Measurements from ENCODE around the gene ADAMTS18. TPM values are rescaled to one million over a fixed set of nuclear protein-coding genes. Genes with fewer than 3 reads are reported as not detected.

ADAMTS18 gene
- total RNA-seq, 2 donors from 2014 or later: not detected

DNA sequence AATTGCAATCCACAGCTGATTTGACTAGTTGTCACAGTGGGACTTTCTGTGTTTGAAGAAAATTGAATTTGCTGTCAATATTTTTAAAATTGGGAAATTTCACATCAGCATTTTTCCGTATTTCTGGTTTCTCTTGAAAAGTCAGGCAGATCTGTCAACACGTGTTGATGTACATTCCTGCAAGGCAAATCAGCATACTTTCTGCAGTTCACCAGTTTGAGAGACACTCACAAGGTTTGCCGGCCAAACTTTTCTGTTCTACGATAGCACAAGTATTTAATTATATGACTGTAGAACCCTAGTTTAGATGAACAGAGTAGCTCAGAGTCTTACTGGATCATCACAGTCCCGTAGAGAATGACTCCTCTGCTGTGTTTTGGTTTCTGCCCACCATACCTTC lies 102.0 kb downstream of the ADAMTS18 start:
- Mint-ChIP-seq H3K27me3 (peaks cover 13% of the 10 kb centered on the region), H3K9me3 (no peaks in the 10 kb centered on the region), H3K4me1 (peaks cover 1% of the 10 kb centered on the region), H3K4me3 (no peak overlapping the region), H3K36me3 (ENCODE audit: low read depth) (no peaks in the 10 kb centered on the region), H3K27ac (no peak overlapping the region)
- no peak for ATAC-seq (replicated peaks)

DNA sequence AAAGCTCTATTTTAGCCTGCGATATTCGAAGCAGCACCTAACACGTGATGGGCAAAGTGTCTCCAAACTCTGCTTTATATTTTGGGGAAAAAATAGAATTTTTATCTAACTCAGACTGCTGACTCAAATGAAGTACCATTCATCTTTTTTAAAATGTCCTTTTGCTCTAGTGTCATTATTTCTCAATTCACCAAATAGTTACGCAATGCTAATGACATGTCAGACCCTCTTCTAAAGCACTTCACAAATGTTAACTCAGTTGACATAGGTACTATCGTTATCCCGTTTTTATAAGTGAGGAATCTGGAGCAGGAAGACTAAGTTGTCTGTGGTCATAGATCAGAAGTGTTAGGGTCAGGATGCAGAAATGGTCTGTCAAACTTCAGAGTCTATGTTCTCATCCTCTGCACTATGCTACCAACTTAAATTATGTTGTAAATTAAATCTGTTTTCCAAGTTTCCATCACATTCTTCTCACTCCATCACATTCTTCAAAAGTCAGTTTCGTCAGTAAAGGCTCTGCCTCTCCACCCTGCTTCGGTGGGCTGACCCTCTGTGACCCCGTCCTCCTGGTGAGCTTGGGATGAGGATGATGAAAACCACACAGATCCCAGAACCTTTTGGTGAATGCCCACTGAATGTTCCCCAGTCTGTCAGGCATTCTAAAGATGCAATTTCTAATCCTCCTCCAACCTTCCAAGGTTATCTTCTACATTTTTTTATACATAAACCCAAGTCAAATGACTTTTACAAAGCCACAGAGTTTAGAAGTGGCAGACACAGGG lies 102.8 kb downstream of the ADAMTS18 start:
- Mint-ChIP-seq H3K27me3 (peaks cover 21% of the 10 kb centered on the region), H3K27ac (no peak overlapping the region)

GRCh38 chr16:77331043-77331442 lies 103.8 kb downstream of the ADAMTS18 start:
- H3K36me3 Mint-ChIP-seq (ENCODE audit: low read depth): no peaks in the 10 kb centered on the region
- H3K27me3 Mint-ChIP-seq: peaks cover 25% of the 10 kb centered on the region
- no peaks in the 10 kb centered on the region for H3K9me3 Mint-ChIP-seq
- H3K4me3 Mint-ChIP-seq: no peak overlapping the region
- H3K4me1 Mint-ChIP-seq: peaks cover 5% of the 10 kb centered on the region
- no peak for ATAC-seq (replicated peaks)
- H3K27ac Mint-ChIP-seq: peak overlapping the region; percentile 14

More for the DNA sequence above, 102.8 kb downstream of the ADAMTS18 start:
- H3K4me3 Mint-ChIP-seq: no peak overlapping the region
- no peaks in the 10 kb centered on the region for H3K9me3 Mint-ChIP-seq
- ATAC-seq (replicated peaks): no peak
- no peaks in the 10 kb centered on the region for H3K36me3 Mint-ChIP-seq (ENCODE audit: low read depth)
- H3K4me1 Mint-ChIP-seq: peaks cover 5% of the 10 kb centered on the region

GRCh38 chr16:77330332-77331042 lies 104.3 kb downstream of the ADAMTS18 start:
- Mint-ChIP-seq H3K27ac (peak overlapping the region; percentile 14), H3K36me3 (ENCODE audit: low read depth) (no peaks in the 10 kb centered on the region), H3K9me3 (no peaks in the 10 kb centered on the region), H3K4me3 (no peak overlapping the region), H3K4me1 (peaks cover 5% of the 10 kb centered on the region), H3K27me3 (peaks cover 25% of the 10 kb centered on the region)
- peak; percentile 75 for ATAC-seq (replicated peaks)

GRCh38 chr16:77328768-77329167 lies 106.1 kb downstream of the ADAMTS18 start:
- Mint-ChIP-seq H3K4me1 (peaks cover 5% of the 10 kb centered on the region), H3K27me3 (peaks cover 25% of the 10 kb centered on the region), H3K36me3 (ENCODE audit: low read depth) (no peaks in the 10 kb centered on the region), H3K9me3 (no peaks in the 10 kb centered on the region), H3K4me3 (no peak overlapping the region), H3K27ac (no peak overlapping the region)
- ATAC-seq (replicated peaks): no peak

GRCh38 chr16:77328274-77328673 lies 106.6 kb downstream of the ADAMTS18 start:
- Mint-ChIP-seq H3K4me3 (no peak overlapping the region), H3K4me1 (peaks cover 5% of the 10 kb centered on the region), H3K9me3 (no peaks in the 10 kb centered on the region), H3K27me3 (peaks cover 25% of the 10 kb centered on the region), H3K27ac (no peak overlapping the region), H3K36me3 (ENCODE audit: low read depth) (no peaks in the 10 kb centered on the region)
- ATAC-seq (replicated peaks): no peak

DNA sequence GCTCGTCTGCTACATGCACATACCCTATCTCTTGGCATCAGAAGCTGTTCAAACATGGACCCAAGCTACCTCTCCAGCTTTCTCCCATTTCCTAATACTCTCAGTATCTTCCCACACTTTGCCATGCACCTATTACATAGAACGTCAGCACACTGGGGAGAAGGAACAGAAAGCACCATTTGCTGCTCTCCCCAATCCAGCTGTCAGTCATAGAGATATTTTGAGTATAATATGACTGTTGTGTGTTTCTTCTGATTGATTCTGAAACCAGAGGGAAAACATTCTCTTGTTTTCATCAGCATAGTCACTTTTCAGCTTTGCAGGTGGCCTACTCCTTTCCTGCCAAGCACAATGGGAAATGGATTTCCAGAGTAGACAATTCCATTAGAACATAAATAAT lies 107.1 kb downstream of the ADAMTS18 start:
- Mint-ChIP-seq H3K9me3 (no peaks in the 10 kb centered on the region), H3K4me3 (no peak overlapping the region), H3K27ac (no peak overlapping the region), H3K27me3 (peaks cover 24% of the 10 kb centered on the region), H3K4me1 (peaks cover 5% of the 10 kb centered on the region), H3K36me3 (ENCODE audit: low read depth) (no peaks in the 10 kb centered on the region)
- ATAC-seq (replicated peaks): peak; percentile 46

DNA sequence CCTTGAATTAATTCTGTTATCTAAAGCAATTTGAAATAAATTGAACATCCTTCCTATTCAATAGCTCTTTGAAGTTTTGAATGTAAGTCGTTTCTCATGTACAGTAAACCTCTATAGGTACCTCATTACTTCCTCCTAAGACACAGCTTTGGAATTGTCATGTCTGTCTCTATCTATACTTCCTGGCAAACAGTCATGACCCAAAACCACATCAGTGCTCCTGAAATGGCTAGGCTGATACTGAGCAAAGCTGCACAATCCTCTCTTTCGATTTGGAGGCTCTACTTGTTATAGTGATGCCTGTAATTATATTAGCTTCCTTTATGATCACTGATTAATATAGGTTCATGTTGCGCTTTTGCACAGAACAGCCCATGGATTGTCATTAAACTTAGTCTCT lies 110.1 kb downstream of the ADAMTS18 start:
- Mint-ChIP-seq H3K27me3 (peaks cover 25% of the 10 kb centered on the region), H3K27ac (no peak overlapping the region), H3K4me1 (peaks cover 5% of the 10 kb centered on the region), H3K9me3 (no peaks in the 10 kb centered on the region), H3K36me3 (ENCODE audit: low read depth) (no peaks in the 10 kb centered on the region), H3K4me3 (no peak overlapping the region)
- peak; percentile 72 for ATAC-seq (replicated peaks)

- Mint-ChIP-seq H3K4me1 (peaks cover 5% of the 10 kb centered on the region), H3K27me3 (peaks cover 30% of the 10 kb centered on the region), H3K4me3 (no peak overlapping the region), H3K36me3 (ENCODE audit: low read depth) (no peaks in the 10 kb centered on the region), H3K9me3 (no peaks in the 10 kb centered on the region), H3K27ac (no peak overlapping the region)
- ATAC-seq (replicated peaks): no peak
Observed at GRCh38 chr16:77323695-77324094, 111.1 kb downstream of the ADAMTS18 start.

DNA sequence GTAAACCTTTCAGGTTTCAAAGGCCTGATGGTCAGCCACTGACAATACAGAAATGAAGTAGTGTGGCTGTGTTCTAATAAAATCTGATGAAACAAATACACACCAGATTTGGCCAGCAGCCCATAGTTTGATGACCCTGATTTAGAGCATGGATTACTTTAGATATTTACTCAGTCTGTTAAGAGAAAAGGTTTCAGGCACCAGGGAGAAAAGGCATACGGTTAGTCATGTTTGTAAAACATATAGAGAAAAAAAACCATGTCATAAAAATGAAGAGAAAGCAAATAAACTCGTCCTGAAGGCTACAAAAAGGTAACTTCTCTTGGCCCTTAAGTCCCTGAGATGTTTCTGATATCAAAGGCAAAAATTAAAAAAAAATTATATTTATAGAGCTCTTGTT lies 112.1 kb downstream of the ADAMTS18 start:
- Mint-ChIP-seq H3K36me3 (ENCODE audit: low read depth) (no peaks in the 10 kb centered on the region), H3K4me1 (peaks cover 3% of the 10 kb centered on the region), H3K4me3 (no peak overlapping the region), H3K27ac (no peak overlapping the region), H3K9me3 (no peaks in the 10 kb centered on the region), H3K27me3 (peaks cover 26% of the 10 kb centered on the region)
- no peak for ATAC-seq (replicated peaks)

GRCh38 chr16:77317059-77317458 lies 117.8 kb downstream of the ADAMTS18 start:
- Mint-ChIP-seq H3K36me3 (ENCODE audit: low read depth) (no peaks in the 10 kb centered on the region), H3K27ac (no peak overlapping the region), H3K4me1 (no peaks in the 10 kb centered on the region), H3K9me3 (no peaks in the 10 kb centered on the region), H3K27me3 (peaks cover 9% of the 10 kb centered on the region), H3K4me3 (no peak overlapping the region)
- ATAC-seq (replicated peaks): no peak

- Mint-ChIP-seq H3K27me3 (peaks cover 7% of the 10 kb centered on the region), H3K4me1 (peaks cover 5% of the 10 kb centered on the region), H3K36me3 (ENCODE audit: low read depth) (no peaks in the 10 kb centered on the region), H3K4me3 (no peak overlapping the region), H3K27ac (no peak overlapping the region), H3K9me3 (no peaks in the 10 kb centered on the region)
- no peak for ATAC-seq (replicated peaks)
Observed at GRCh38 chr16:77310877-77311276, 124.0 kb downstream of the ADAMTS18 start.

GRCh38 chr16:77308163-77308561 lies 126.7 kb downstream of the ADAMTS18 start:
- H3K27ac Mint-ChIP-seq: no peak overlapping the region
- H3K27me3 Mint-ChIP-seq: peaks cover 7% of the 10 kb centered on the region
- peaks cover 5% of the 10 kb centered on the region for H3K4me1 Mint-ChIP-seq
- no peaks in the 10 kb centered on the region for H3K36me3 Mint-ChIP-seq (ENCODE audit: low read depth)
- ATAC-seq (replicated peaks): peak; percentile 91
- H3K4me3 Mint-ChIP-seq: no peak overlapping the region
- no peaks in the 10 kb centered on the region for H3K9me3 Mint-ChIP-seq

GRCh38 chr16:77307426-77308162 lies 127.2 kb downstream of the ADAMTS18 start:
- Mint-ChIP-seq H3K36me3 (ENCODE audit: low read depth) (no peaks in the 10 kb centered on the region), H3K4me1 (peaks cover 5% of the 10 kb centered on the region), H3K9me3 (no peaks in the 10 kb centered on the region), H3K4me3 (peak overlapping the region; percentile 35), H3K27me3 (peaks cover 7% of the 10 kb centered on the region), H3K27ac (peak overlapping the region; percentile 74)
- peak; percentile 70 for ATAC-seq (replicated peaks)
